Epithelial cell of prostate (primary cell): ENCODE data around the gene KRTAP3-3.

Experiments
- DNase-seq: peaks from one replicate; pipeline ENCODE4 v3.0.0-alpha.2; 2011; ENCODE audit warnings: low read depth, low spot score
- H3K27ac ChIP-seq: fragments of 450-650 bp; 2 replicates; pipeline ENCODE4 v1.5.1; 2017; ENCODE audit warnings: mild to moderate bottlenecking

Gene KRTAP3-3

GRCh38 chr17:40963838-40964237 lies 30.1 kb downstream of the KRTAP3-3 start:
- peak overlapping the region; percentile 19 for H3K27ac ChIP-seq
- DNase-seq: no peak

- DNase-seq: no peak
These were observed 31.9 kb downstream of the KRTAP3-3 start for GRCh38 chr17:40962059-40962561.

GRCh38 chr17:40961591-40961990 lies 32.4 kb downstream of the KRTAP3-3 start:
- no peak for DNase-seq
- H3K27ac ChIP-seq: no peak overlapping the region

More at GRCh38 chr17:40962059-40962561, 31.9 kb downstream of the KRTAP3-3 start:
- H3K27ac ChIP-seq: no peak overlapping the region

GRCh38 chr17:40960144-40960543 lies 33.8 kb downstream of the KRTAP3-3 start:
- no peak overlapping the region for H3K27ac ChIP-seq
- DNase-seq: no peak

GRCh38 chr17:40958086-40958953 lies 35.6 kb downstream of the KRTAP3-3 start:
- peak overlapping the region; percentile 97 for H3K27ac ChIP-seq

GRCh38 chr17:40956401-40957254 lies 37.3 kb downstream of the KRTAP3-3 start:
- peak overlapping the region; percentile 97 for H3K27ac ChIP-seq
- DNase-seq: peak; percentile 99

More at GRCh38 chr17:40958086-40958953, 35.6 kb downstream of the KRTAP3-3 start:
- peak; percentile 65 for DNase-seq

- DNase-seq: peak; percentile 99
- H3K27ac ChIP-seq: peak overlapping the region; percentile 97
These were observed 40.1 kb downstream of the KRTAP3-3 start for GRCh38 chr17:40953881-40954280.

- DNase-seq: peak; percentile 95
- H3K27ac ChIP-seq: peak overlapping the region; percentile 97
These were observed 41.3 kb downstream of the KRTAP3-3 start for GRCh38 chr17:40952661-40953060.

- peak overlapping the region; percentile 97 for H3K27ac ChIP-seq
- no peak for DNase-seq
These were observed 41.8 kb downstream of the KRTAP3-3 start for GRCh38 chr17:40952154-40952553.

GRCh38 chr17:40951011-40951622 lies 42.8 kb downstream of the KRTAP3-3 start:
- peak overlapping the region; percentile 97 for H3K27ac ChIP-seq

GRCh38 chr17:40950176-40950575 lies 43.8 kb downstream of the KRTAP3-3 start:
- no peak for DNase-seq
- no peak overlapping the region for H3K27ac ChIP-seq

More at GRCh38 chr17:40951011-40951622, 42.8 kb downstream of the KRTAP3-3 start:
- no peak for DNase-seq

GRCh38 chr17:40949418-40949817 lies 44.5 kb downstream of the KRTAP3-3 start:
- no peak overlapping the region for H3K27ac ChIP-seq
- DNase-seq: no peak

- no peak for DNase-seq
- no peak overlapping the region for H3K27ac ChIP-seq
These were observed 46.0 kb downstream of the KRTAP3-3 start for GRCh38 chr17:40947929-40948328.

- no peak for DNase-seq
- H3K27ac ChIP-seq: no peak overlapping the region
These were observed 48.5 kb downstream of the KRTAP3-3 start for GRCh38 chr17:40945414-40945813.

GRCh38 chr17:40944531-40944930 lies 49.4 kb downstream of the KRTAP3-3 start:
- no peak overlapping the region for H3K27ac ChIP-seq
- no peak for DNase-seq
